ENCODE measurements around the gene SIGLEC14. TPM values are rescaled to one million over a fixed set of nuclear protein-coding genes. Genes with fewer than 3 reads are reported as not detected.
"Not testable (repeated sequence)": the region's sequence is repeated elsewhere in the genome, so short reads cannot be mapped to it uniquely, and the experiment has no call there.

SIGLEC14 gene
- total RNA-seq, 1 donor from 2014 or later, result 1.6 TPM

- DNase-seq, result no peak
Observed at GRCh38 chr19:51668216-51668615, 21.6 kb upstream of the SIGLEC14 start.

GRCh38 chr19:51664997-51665396 is 18.4 kb upstream of the SIGLEC14 start:
- DNase-seq, result no peak

GRCh38 chr19:51664131-51664530 is 17.5 kb upstream of the SIGLEC14 start:
- no peak for DNase-seq

GRCh38 chr19:51663650-51664049 is 17.0 kb upstream of the SIGLEC14 start:
- DNase-seq, result no peak

GRCh38 chr19:51660975-51661600 is 14.5 kb upstream of the SIGLEC14 start:
- peak; percentile 13 for DNase-seq

- no peak for DNase-seq
Observed at GRCh38 chr19:51654783-51655182, 8.2 kb upstream of the SIGLEC14 start.

GRCh38 chr19:51653162-51653561 is 6.5 kb upstream of the SIGLEC14 start:
- no peak for DNase-seq

GRCh38 chr19:51652266-51652665 is 5.6 kb upstream of the SIGLEC14 start:
- no peak for DNase-seq

GRCh38 chr19:51651216-51651846 is 4.7 kb upstream of the SIGLEC14 start:
- no peak for DNase-seq

- no peak for DNase-seq
Observed at GRCh38 chr19:51647318-51647717, 693 bp upstream of the SIGLEC14 start.

GRCh38 chr19:51644636-51645271 is 1.9 kb downstream of the SIGLEC14 start:
- no peak for DNase-seq

- DNase-seq, result no peak
Observed at GRCh38 chr19:51641648-51642047, 5.0 kb downstream of the SIGLEC14 start.

GRCh38 chr19:51640386-51640785 is 6.2 kb downstream of the SIGLEC14 start:
- DNase-seq, result no peak

GRCh38 chr19:51639916-51640315 is 6.7 kb downstream of the SIGLEC14 start:
- no peak for DNase-seq

GRCh38 chr19:51637362-51637978 is 9.2 kb downstream of the SIGLEC14 start:
- no peak for DNase-seq

GRCh38 chr19:51632126-51632525 is 14.5 kb downstream of the SIGLEC14 start:
- DNase-seq, result no peak

- not testable (repeated sequence) for DNase-seq
Observed at GRCh38 chr19:51630315-51630714, 16.3 kb downstream of the SIGLEC14 start, which contains the start of gene SIGLEC5. Gene SIGLEC5 (minus strand): TSS chr19:51630401. CDS start chr19:51630335, 66 bp downstream.

GRCh38 chr19:51628153-51628939 is 18.3 kb downstream of the SIGLEC14 start:
- no peak for DNase-seq

GRCh38 chr19:51627491-51628138 is 19.0 kb downstream of the SIGLEC14 start:
- DNase-seq, result no peak

GRCh38 chr19:51626675-51627074 is 19.9 kb downstream of the SIGLEC14 start:
- DNase-seq, result no peak

- no peak for DNase-seq
Observed at GRCh38 chr19:51621178-51621577, 25.4 kb downstream of the SIGLEC14 start.

- no peak for DNase-seq
Observed at GRCh38 chr19:51615991-51616390, 30.6 kb downstream of the SIGLEC14 start.

All from skin of body (tissue), 2 donors.